ENCODE results near the gene SFRP5. TPM values are rescaled to one million over a fixed set of nuclear protein-coding genes. Genes with fewer than 3 reads are reported as not detected.

SFRP5 gene
- total RNA-seq, 1 experiment from 2014 or later: 3.5 TPM

- peak; percentile 59; the same call in 1 of the 2 replicates for TF ChIP-seq ZBTB21 (CRISPR knock-in tag; IDR thresholded peaks at IDR 0.05; ENCODE audit: borderline replicate concordance)
- no peak for TF ChIP-seq ZNF512 (CRISPR knock-in tag; IDR thresholded peaks at IDR 0.05; ENCODE audit: borderline replicate concordance)
- TF ChIP-seq JUN (CRISPR knock-in tag; IDR thresholded peaks at IDR 0.05): peak; percentile 26; the same call in 1 of the 2 replicates
- TF ChIP-seq ELF4 (CRISPR knock-in tag; IDR thresholded peaks at IDR 0.05; ENCODE audit: low read depth): no peak
- TF ChIP-seq AFF4 (CRISPR knock-in tag; IDR thresholded peaks at IDR 0.05; ENCODE audit: borderline replicate concordance): no peak
- TF ChIP-seq ATF1 (CRISPR knock-in tag; IDR thresholded peaks at IDR 0.05): no peak
- TF ChIP-seq USF2 (CRISPR knock-in tag; IDR thresholded peaks at IDR 0.05): no peak
- TF ChIP-seq NR3C1 (CRISPR knock-in tag; conservative IDR thresholded peaks at IDR 0.05; ENCODE audit: low read depth): 0 out of 2 replicates have a peak, but pooled peaks have one; percentile 44
- TF ChIP-seq ZNF423 (CRISPR knock-in tag; IDR thresholded peaks at IDR 0.05): no peak
- TF ChIP-seq KAT7 (CRISPR knock-in tag; IDR thresholded peaks at IDR 0.05; ENCODE audit: borderline replicate concordance): no peak
- no peak for TF ChIP-seq ZBTB43 (CRISPR knock-in tag; IDR thresholded peaks at IDR 0.05)
- TF ChIP-seq HMGA2 (CRISPR knock-in tag; IDR thresholded peaks at IDR 0.05): no peak
- TF ChIP-seq ARID4B (CRISPR knock-in tag; IDR thresholded peaks at IDR 0.05; ENCODE audit: borderline replicate concordance): peak; percentile 84
- no peak for TF ChIP-seq GRHL2 (CRISPR knock-in tag; IDR thresholded peaks at IDR 0.05; ENCODE audit: insufficient replicate concordance, severe bottlenecking)
- TF ChIP-seq NR2C2 (CRISPR knock-in tag; IDR thresholded peaks at IDR 0.05): no peak
- no peak for TF ChIP-seq USF1 (CRISPR knock-in tag; IDR thresholded peaks at IDR 0.05)
- no peak for TF ChIP-seq SMAD3 (CRISPR knock-in tag; IDR thresholded peaks at IDR 0.05; ENCODE audit: borderline replicate concordance)
- TF ChIP-seq ZNF121 (CRISPR knock-in tag; IDR thresholded peaks at IDR 0.05): no peak
- TF ChIP-seq TCF7 (CRISPR knock-in tag; IDR thresholded peaks at IDR 0.05; ENCODE audit: low read depth): no peak
- TF ChIP-seq PREB (CRISPR knock-in tag; IDR thresholded peaks at IDR 0.05; ENCODE audit: borderline replicate concordance): no peak
- no peak for TF ChIP-seq SMAD4 (CRISPR knock-in tag; IDR thresholded peaks at IDR 0.05)
- TF ChIP-seq E2F4 (CRISPR knock-in tag; IDR thresholded peaks at IDR 0.05; ENCODE audit: borderline replicate concordance, low read depth): no peak
- TF ChIP-seq GABPB1 (CRISPR knock-in tag; IDR thresholded peaks at IDR 0.05): no peak
These were observed 526 bp downstream of the SFRP5 start (continued) for GRCh38 chr10:97771055-97771891.
